ENCODE results near the gene RNF151.
A peak's percentile ranks its signal among the peaks of the same experiment; 100 is the strongest.
"Not testable (repeated sequence)": the region's sequence is repeated elsewhere in the genome, so short reads cannot be mapped to it uniquely, and the experiment has no call there.

Gene RNF151

GRCh38 chr16:1938316-1938715, 28.3 kb upstream of the RNF151 start:
- DNase-seq (ENCODE audit: low spot score), result no peak

DNA sequence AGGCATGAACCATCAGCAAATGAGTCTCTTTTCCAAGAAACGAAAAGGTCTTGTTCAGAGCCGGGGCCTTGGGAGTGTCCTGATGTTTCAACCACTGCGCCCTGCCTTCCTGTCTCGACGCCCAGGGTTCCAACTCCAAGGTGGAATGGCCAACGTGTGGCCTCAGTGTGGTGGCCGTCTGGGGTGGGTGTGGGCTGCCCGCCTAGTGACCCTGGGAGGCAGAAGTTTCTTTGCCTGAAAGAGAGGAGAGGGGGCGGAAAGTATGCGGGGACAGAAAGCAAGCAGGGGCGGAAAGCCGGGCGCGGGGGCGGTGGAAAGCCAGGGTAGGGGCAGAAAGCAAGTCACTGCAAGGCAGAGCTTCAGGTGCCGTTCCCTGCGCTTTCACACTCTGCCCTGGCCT, 27.7 kb upstream of the RNF151 start:
- DNase-seq (ENCODE audit: low spot score), result no peak

DNA sequence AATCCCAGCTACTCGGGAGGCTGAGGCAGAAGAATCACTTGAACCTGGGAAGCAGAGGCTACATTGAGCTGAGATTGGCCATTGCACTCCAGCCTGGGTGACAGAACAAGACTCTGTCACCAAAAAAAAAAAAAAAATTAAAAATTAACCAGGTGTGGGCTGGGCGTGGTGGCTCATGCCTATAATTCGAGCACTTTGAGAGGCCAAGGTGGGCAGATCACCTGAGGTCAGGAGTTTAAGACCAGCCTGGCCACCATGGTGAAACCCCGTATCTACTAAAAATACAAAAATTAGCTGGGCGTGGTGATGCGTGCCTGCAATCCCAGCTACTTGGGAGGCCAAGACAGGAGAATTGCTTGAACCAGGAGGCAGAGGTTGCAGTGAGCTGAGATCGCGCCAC, 26.8 kb upstream of the RNF151 start:
- DNase-seq (ENCODE audit: low spot score), result not testable (repeated sequence)

DNA sequence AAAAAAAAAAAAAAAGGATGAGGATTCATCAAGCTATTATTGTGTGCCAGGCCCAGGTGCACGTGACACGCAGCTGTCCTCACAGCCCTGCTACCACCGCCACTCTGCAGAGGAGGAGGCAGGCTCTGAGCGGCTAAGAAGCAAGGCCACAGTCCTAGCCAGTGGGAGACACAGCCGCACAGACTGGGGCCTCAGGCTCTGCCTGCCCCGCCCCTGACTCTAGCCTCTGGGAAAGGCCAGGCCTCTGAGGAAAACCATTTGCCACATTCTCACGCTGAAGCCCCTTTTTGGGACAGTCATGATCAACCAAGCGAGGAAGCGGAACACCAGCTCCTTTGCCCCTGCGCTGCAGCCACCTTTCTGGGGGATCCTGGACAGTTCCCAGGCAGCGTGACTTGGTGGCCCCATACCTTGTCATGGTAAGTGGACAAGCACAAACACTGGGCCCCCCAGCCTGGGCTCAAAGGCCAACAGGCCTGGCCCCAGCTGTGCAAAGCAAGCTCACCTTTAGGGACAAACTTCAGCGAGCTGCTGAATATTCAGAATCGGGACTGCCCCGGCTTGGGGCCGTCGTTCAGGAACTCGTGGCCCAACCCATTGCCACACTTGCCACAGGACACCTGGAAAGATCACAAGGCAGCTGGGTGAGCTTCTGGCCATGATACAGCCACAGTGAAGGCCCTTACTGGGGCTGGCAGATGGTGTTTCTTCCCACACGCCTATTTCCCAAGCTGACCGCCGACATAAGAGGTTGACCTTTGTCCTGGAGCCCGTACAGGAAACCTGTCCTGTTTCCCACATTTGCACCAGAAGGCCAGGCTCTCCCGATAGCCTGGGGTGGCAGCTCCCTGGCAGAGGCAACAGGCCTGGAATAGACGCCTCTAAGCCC, 26.1 kb upstream of the RNF151 start:
- no peak for DNase-seq (ENCODE audit: low spot score)

- DNase-seq (ENCODE audit: low spot score), result no peak
These were observed 25.3 kb upstream of the RNF151 start for GRCh38 chr16:1941162-1942046.

DNA sequence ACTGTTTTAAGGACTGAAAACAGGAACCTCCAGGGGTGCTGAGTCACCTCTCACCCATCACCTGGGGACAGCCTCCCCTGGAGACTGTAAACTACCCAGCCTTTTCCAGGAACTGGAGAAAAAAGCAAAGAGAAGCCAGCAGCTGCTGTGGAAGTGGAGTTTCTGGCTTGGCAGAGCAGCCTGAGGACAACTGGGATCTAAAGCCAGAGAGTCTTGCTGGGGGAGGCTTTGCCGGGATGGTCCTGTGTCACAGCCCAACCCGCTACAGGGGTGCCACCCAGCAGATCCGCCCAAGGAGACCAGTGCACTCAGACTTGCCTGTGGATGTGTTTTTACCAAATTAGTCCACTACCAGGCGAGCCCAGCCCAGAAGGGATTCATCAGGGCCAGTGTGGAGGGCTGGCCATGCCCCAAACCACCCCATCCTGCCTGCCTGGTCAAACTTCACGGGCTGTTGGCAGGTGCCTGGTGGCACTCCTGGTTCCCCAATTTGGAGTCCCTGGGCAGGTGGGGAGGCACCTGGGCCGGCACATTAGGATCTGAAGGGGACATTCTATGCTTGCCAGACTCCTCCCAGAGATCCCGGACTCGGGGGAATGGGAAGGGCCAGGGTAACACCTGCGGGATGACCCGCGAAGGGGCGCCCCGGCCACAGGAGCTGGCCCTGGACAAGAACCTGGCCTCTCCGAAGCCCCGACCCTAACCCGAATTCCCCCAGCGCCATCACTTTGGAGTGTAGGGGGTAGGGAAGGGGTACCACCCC, 24.4 kb upstream of the RNF151 start:
- no peak for DNase-seq (ENCODE audit: low spot score)

DNA sequence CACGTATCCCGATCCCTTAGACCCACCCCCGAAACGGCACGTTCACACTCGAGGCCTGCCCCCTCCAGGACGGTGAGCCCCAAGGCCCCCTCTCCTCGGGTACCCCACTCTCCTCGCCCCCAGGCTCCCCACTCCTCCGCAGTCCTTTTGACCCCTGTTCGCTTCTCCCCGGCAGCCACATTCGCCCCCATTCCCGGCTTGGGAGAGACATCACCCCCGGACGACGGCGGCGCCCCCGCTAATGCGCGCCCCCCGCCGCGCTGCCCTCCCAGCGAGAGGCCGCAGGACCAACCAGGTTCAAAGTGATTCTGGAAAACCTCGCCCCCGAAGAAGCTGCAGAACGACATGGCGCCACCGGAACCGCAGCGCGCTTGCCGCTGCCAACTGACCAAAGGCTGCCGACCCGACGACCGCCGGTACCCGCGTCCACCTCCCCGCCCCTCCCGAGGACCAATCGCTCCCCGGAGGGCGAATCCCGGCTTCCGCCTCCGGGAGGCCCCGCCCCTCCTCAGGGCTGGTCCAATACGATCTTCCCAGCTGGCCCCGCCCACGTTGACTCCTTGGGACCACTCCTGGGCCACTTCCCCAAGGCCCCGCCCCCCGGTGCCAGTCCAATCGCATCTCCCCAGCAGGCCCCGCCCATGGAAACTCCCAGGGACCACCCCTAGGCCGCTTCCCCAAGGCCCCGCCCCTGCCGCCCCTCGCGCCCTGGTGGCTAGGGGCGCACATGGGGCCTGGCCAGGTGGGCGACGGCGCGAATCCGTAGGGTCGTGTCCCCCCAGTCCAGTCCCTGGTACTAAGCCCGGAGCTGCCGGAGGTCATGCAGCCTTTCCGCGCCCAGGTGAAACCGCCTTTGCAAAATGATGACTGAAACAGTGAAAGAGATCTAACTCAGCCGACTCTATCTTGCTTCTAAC, 23.6 kb upstream of the RNF151 start, which contains the start of gene MSRB1:
MSRB1 (minus strand) TSS at position 390 of the 917 bp plus-strand sequence; CDS start at position 347, 43 bp downstream.
- peak; percentile 99 for DNase-seq (ENCODE audit: low spot score)

DNA sequence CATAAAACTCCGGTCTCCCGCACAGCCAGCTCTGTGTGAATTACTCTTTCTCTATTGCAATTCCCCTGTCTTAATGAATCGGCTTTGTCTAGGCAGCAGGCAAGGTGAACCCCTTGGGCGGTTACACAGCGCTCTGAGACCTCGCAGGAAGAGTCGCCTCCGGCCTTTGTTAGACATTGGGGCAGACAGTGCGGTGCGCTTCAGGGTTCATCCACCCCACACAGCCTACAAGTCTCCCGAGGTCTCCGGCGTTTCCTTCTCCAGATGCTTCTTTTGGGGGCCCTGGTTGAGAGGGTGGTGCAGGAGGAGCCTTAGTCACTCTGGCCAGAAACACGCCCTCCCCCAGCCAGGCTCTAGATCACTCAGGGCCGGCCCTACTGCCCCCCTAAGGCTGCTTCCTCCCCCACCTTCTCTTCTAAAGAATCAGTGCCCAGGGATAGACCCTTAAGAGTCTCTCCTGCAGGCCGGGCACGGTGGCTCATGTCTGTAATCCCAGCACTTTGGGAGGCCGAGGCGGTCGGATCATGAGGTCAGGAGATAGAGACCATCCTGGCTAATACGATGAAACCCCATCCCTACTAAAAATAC, 21.9 kb upstream of the RNF151 start:
- no peak for DNase-seq (ENCODE audit: low spot score)

- no peak for DNase-seq (ENCODE audit: low spot score)
These were observed 20.9 kb upstream of the RNF151 start for GRCh38 chr16:1945559-1946391.

DNA sequence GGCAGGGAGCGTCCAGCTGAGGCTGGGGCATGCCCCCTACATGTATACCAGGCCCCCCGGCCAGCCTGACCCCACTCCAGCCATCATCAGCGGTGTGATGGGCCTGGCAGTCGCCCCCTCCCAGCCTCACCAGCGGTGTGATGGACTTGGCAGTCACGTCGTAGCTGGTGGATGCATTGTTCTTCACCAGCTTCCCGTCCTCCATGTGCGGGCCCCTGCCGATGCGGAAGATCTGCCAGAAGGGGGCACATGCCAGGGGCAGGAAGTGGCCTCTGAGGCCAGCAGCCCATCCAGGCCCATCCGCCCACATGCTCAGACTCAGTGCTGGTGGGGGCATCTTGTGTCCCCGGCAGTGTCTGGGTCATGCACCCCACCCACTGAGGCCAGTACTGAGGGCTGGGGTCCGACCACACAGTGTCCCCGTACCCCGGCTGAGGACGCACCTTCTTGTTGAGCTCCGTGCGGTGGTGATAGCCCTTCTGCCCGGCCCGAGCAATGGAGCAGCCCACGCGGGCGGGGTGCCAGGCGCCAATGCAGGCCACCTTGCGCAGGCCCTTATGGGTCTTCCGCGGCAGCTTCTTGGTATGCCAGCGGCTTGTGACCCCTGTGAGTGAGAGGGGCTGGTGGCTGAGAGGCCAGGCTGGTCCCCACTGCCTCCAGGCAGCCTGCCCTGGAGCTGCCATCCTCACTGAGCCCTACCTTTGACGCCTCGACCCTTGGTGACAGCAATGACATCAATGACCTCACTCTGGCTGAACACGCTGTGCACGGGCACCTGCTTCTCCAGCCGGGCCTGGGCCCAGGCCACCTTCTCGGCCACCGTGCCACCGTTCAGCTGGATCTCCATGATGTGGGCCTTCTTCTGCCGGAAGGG, 19.9 kb upstream of the RNF151 start:
- DNase-seq (ENCODE audit: low spot score), result no peak

DNA sequence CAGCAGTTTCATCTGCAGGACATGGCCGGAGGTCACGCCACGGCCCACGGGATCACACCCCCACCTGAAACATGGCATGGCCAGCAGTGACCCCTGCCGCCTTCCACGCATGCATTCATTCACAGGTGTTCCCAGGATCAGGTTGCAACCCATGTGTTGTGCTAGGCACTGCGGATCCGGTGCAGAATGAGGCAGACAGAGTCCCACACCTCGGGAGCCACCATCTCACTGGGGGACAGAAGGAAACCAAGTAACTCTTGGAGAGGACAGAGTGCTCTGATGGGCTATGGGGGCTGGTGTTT, 19.3 kb upstream of the RNF151 start:
- DNase-seq (ENCODE audit: low spot score), result no peak

DNA sequence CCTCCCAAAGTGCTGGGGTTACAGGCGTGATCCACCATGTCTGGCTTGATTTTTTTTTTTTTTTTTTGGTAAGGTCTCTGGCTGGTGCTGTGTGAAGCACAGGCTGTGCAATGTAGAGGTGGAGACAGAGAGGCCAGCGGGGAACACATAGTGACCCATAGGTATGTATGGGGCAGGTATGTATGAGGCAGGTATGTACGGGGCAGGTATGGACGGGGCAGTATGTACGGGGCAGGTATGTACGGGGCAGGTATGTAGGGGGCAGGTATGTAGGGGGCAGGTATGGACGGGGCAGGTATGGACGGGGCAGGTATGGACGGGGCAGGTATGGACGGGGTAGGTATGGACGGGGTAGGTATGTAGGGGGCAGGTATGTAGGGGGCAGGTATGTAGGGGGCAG, 17.1 kb upstream of the RNF151 start:
- DNase-seq (ENCODE audit: low spot score), result no peak

GRCh38 chr16:1950047-1950446, 16.6 kb upstream of the RNF151 start:
- DNase-seq (ENCODE audit: low spot score), result no peak

DNA sequence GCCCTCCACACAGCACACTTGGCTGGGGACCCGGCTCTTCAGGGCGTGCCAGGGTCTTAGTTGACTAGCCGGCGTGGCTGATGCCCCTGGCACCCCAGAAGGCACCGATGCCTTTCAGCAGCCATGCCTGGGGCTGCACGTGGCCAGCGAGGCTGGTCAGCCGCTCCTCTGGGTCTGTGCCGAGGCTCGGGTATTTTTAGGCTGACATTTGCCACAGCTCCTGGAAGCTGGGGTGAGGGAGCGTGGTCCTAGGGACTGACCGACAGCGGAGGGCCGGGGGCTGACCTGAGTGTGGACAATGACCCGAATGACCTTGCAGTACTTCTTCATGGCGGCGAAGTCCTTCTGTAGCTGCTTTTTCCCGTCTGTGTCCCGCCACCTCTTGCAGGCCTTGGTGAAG, 16.1 kb upstream of the RNF151 start:
- DNase-seq (ENCODE audit: low spot score), result no peak

DNA sequence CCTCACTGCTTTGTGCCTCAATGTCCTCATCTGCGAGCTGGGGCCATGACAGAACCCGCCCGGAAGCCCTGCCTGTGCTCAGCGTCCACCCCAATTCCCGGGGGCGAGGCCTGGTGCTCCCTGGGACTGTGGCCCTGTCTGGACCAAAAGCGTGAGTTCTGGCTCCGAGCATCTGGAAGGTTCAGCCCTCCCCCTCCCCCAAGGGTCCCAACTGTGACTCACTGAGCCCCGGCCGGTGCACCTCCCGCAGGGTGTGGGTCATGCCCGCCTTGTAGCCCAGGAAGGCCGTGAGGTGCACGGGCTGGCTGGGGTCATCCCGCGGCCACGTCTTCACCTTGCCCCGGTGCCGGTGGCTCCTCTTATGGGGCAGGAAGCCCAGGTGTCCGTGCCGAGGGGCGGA, 12.9 kb upstream of the RNF151 start:
- DNase-seq (ENCODE audit: low spot score), result no peak

DNA sequence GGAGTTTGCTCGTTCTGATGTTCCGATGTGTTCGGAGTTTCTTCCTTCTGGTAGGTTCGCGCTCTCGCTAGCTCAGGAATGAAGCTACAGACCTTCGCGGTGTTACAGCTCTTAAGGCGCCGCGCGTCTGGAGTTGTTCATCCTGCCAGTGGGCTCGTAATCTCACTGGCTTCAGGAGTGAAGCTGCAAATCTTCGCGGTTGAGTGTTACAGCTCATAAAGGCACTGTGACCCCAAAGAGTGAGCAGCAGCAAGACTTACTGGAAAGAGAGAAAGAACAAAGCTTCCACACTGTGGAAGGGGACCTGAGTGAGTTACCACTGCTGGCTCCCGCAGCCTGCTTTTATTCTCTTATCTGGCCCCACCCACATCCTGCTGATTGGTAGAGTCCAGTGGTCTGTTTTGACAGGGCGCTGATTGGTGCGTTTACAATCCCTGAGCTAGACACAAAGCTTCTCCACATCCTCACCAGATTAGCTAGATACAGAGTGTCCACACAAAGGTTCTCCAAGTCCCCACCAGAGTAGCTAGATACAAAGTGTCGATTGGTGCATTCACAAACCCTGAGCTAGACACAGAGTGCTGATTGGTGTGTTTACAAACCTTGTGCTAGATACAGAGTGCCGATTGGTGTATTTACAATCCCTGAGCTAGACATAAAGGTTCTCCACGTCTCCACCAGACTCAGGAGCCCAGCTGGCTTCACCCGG, 9.1 kb upstream of the RNF151 start:
- not testable (repeated sequence) for DNase-seq (ENCODE audit: low spot score)

DNA sequence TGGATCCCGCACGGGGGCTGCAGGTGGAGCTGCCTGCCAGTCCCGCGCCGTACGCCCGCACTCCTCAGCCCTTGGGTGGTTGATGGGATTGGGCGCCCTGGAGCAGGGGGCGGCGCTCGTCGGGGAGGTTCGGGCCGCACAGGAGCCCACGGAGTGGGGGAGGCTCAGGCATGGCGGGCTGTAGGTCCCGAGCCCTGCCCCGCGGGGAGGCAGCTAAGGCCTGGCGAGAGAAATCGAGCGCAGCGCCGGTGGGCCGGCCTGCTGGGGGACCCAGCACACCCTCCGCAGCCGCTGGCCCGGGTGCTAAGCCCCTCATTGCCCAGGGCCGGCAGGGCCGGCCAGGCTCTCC, 8.5 kb upstream of the RNF151 start:
- DNase-seq (ENCODE audit: low spot score), result not testable (repeated sequence)

DNA sequence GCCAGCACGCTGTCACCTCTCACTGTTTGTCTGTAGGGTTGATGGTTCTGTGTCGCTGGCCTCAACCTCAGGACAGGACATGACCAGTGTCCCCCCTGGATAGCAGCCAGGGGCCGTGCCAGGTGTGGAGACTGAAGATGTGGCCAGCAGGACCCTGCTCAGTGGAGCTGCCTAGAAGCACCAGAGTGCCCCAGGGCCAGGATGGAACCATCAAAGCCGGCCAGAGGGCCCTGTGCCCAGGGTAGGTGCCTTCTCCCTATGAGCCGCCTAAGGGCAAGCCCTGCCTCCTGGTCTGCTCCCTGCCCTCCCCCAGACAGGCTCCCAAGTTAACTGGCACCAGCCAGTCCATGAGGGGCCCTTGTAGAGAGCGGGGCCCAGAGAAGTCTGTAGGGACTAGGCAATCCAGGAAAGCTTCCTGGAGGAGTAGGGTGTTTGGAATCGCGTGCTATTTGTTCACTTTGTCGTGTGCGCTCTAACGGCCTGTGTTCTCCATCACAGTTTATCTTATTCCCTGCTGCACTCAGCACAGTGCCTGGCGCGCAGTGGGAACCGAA, 7.9 kb upstream of the RNF151 start:
- DNase-seq (ENCODE audit: low spot score), result no peak

Measured in SK-N-DZ (cell line).